GM21515 (cell line): Measurements from ENCODE around the gene TRAPPC3.

Experiments used
- ATAC-seq: cut with Tn5 transposase; IDR thresholded peaks from one replicate; pipeline ENCODE4 v1.9.1; 2021; ENCODE audit not compliant: unreplicated experiment

The TRAPPC3 gene

GRCh38 chr1:36087233-36088123 is 61.8 kb downstream of the TRAPPC3 start:
- ATAC-seq, result no peak
